ENCODE data around the gene BEND5.

BEND5 gene

GRCh38 chr1:48718705-48719104, 58.0 kb downstream of the BEND5 start:
- DNase-seq (ENCODE audit: low read depth) = no peak

- no peak for DNase-seq (ENCODE audit: low read depth)
Observed at GRCh38 chr1:48718116-48718630, 58.5 kb downstream of the BEND5 start.

GRCh38 chr1:48717082-48717481, 59.6 kb downstream of the BEND5 start:
- no peak for DNase-seq (ENCODE audit: low read depth)

- no peak for DNase-seq (ENCODE audit: low read depth)
Observed at GRCh38 chr1:48715921-48716320, 60.8 kb downstream of the BEND5 start.

- DNase-seq (ENCODE audit: low read depth) = no peak
Observed at GRCh38 chr1:48710915-48711314, 65.8 kb downstream of the BEND5 start.

- no peak for DNase-seq (ENCODE audit: low read depth)
Observed at GRCh38 chr1:48710318-48710717, 66.4 kb downstream of the BEND5 start.

GRCh38 chr1:48704736-48705135, 72.0 kb downstream of the BEND5 start:
- no peak for DNase-seq (ENCODE audit: low read depth)

GRCh38 chr1:48701445-48701844, 75.2 kb downstream of the BEND5 start:
- DNase-seq (ENCODE audit: low read depth) = no peak

GRCh38 chr1:48697066-48697707, 79.5 kb downstream of the BEND5 start:
- DNase-seq (ENCODE audit: low read depth) = peak; percentile 12

GRCh38 chr1:48695161-48695560, 81.5 kb downstream of the BEND5 start:
- DNase-seq (ENCODE audit: low read depth) = no peak

- no peak for DNase-seq (ENCODE audit: low read depth)
Observed at GRCh38 chr1:48693674-48694320, 82.9 kb downstream of the BEND5 start.

GRCh38 chr1:48693180-48693579, 83.5 kb downstream of the BEND5 start:
- no peak for DNase-seq (ENCODE audit: low read depth)

- no peak for DNase-seq (ENCODE audit: low read depth)
Observed at GRCh38 chr1:48692235-48692634, 84.5 kb downstream of the BEND5 start.

GRCh38 chr1:48691429-48692001, 85.2 kb downstream of the BEND5 start:
- DNase-seq (ENCODE audit: low read depth) = no peak

- no peak for DNase-seq (ENCODE audit: low read depth)
Observed at GRCh38 chr1:48688102-48688760, 88.5 kb downstream of the BEND5 start.

- DNase-seq (ENCODE audit: low read depth) = no peak
Observed at GRCh38 chr1:48687282-48688045, 89.2 kb downstream of the BEND5 start.

GRCh38 chr1:48686159-48686558, 90.5 kb downstream of the BEND5 start:
- DNase-seq (ENCODE audit: low read depth) = no peak

GRCh38 chr1:48684381-48684780, 92.3 kb downstream of the BEND5 start:
- no peak for DNase-seq (ENCODE audit: low read depth)

GRCh38 chr1:48683839-48684238, 92.9 kb downstream of the BEND5 start:
- DNase-seq (ENCODE audit: low read depth) = peak; percentile 3

GRCh38 chr1:48681476-48682305, 95.0 kb downstream of the BEND5 start:
- peak; percentile 4 for DNase-seq (ENCODE audit: low read depth)

GRCh38 chr1:48680411-48681035, 96.2 kb downstream of the BEND5 start:
- no peak for DNase-seq (ENCODE audit: low read depth)
